H1 (cell line): ENCODE measurements around the gene FOXF2. TPM values are rescaled to one million over a fixed set of nuclear protein-coding genes. Genes with fewer than 3 reads are reported as not detected.

Experiments
- CTCF ChIA-PET: fragments of 300-600 bp; sonication (Branson Sonifier 250); formaldehyde crosslinking; loops from one replicate; lab custom pipeline; 2021; ENCODE audit not compliant: partially characterized antibody; lab: Charles Lee
- POLR2A ChIA-PET: fragments of 300-600 bp; sonication (Branson Sonifier 250); formaldehyde crosslinking; loops from one replicate; lab custom pipeline; 2021; ENCODE audit warnings: inconsistent platforms; ENCODE audit not compliant: partially characterized antibody; lab: Charles Lee
- DNase-seq, 2 experiments: peaks; one replicate each; pipeline versions ENCODE4 v3.0.0 to v3.0.0-alpha.2; 2010 to 2022; ENCODE audit warnings: low spot score in 2 of 2, low read depth in 1 of 2, mixed read lengths in 1 of 2
- FAIRE-seq: peaks from 2 replicates; lab custom pipeline; 2011; peaks lifted over from hg19 to GRCh38; lab: Jason Lieb, UNC
- H2AFZ ChIP-seq: 2 replicates; pipeline ENCODE4 v1.8.1; 2012; ENCODE audit warnings: low read length, inconsistent platforms
- H2AK5ac ChIP-seq: 2 replicates; pipeline ENCODE4 v1.6.1; 2013; ENCODE audit warnings: low read depth, low read length
- H2BK120ac ChIP-seq: replicated peaks from 2 replicates; pipeline ENCODE3; 2013; ENCODE audit warnings: low read depth, low read length, inconsistent platforms
- H2BK12ac ChIP-seq: 2 replicates; pipeline ENCODE4 v1.6.1; 2013; ENCODE audit warnings: low read depth, low read length
- H2BK15ac ChIP-seq: 2 replicates; pipeline ENCODE4 v1.6.1; 2013; ENCODE audit warnings: low read length
- H2BK20ac ChIP-seq: 2 replicates; pipeline ENCODE4 v1.6.1; 2013; ENCODE audit warnings: low read length
- H2BK5ac ChIP-seq: 2 replicates; pipeline ENCODE4 v1.6.1; 2013; ENCODE audit warnings: low read depth, low read length
- H3K14ac ChIP-seq: 2 replicates; pipeline ENCODE4 v1.6.1; 2013; ENCODE audit warnings: inconsistent platforms; ENCODE audit not compliant: insufficient read length
- H3K18ac ChIP-seq: 2 replicates; pipeline ENCODE4 v1.6.1; 2013; ENCODE audit warnings: low read length; ENCODE audit errors: extremely low read depth
- H3K23ac ChIP-seq: 2 replicates; pipeline ENCODE4 v1.6.1; 2013; ENCODE audit warnings: inconsistent platforms; ENCODE audit not compliant: insufficient read length
- H3K23me2 ChIP-seq: 2 replicates; pipeline ENCODE4 v1.6.1; 2013; ENCODE audit warnings: low read depth, low read length
- H3K27ac ChIP-seq: 2 replicates; pipeline ENCODE4 v1.6.1; 2011; ENCODE audit warnings: low read depth, low read length, inconsistent platforms
- H3K27me3 ChIP-seq, 4 experiments: replicated peaks in 1 of 4; 1 replicate in 1 of 4; 2 replicates in 3 of 4; pipeline versions ENCODE4 v1.6.1 to v1.8.1; 2011 to 2013; ENCODE audit warnings: low read length in 3 of 4, mild to moderate bottlenecking in 3 of 4, inconsistent platforms in 2 of 4, mixed read lengths in 2 of 4, moderate library complexity in 1 of 4; ENCODE audit not compliant: control insufficient read depth in 3 of 4, insufficient read depth in 3 of 4; ENCODE audit errors: extremely low read depth in 1 of 4
- H3K36me3 ChIP-seq, 4 experiments: 2 replicates each; pipeline versions ENCODE4 v1.6.1 to v1.8.1; 2011 to 2013; ENCODE audit warnings: mild to moderate bottlenecking in 4 of 4, low read length in 3 of 4, moderate library complexity in 2 of 4, control low read depth in 1 of 4, inconsistent platforms in 1 of 4; ENCODE audit not compliant: insufficient read depth in 4 of 4, control insufficient read depth in 2 of 4
- H3K4ac ChIP-seq: replicated peaks from 2 replicates; pipeline ENCODE3; 2013; ENCODE audit warnings: low read length, low read depth, mixed read lengths, inconsistent platforms; ENCODE audit not compliant: insufficient read length
- H3K4me1 ChIP-seq, 4 experiments: replicated peaks in 1 of 4; 1 replicate in 1 of 4; 2 replicates in 3 of 4; pipeline versions ENCODE4 v1.6.1 to v1.8.1; 2011 to 2013; ENCODE audit warnings: low read length in 3 of 4, inconsistent platforms in 2 of 4, mixed read lengths in 1 of 4; ENCODE audit not compliant: insufficient read depth in 4 of 4, control insufficient read depth in 3 of 4
- H3K4me2 ChIP-seq, 2 experiments: 2 replicates each; pipeline versions ENCODE4 v1.6.1 to v1.8.1; 2011 to 2013; ENCODE audit warnings: low read depth in 2 of 2, low read length in 2 of 2, control low read depth in 1 of 2, inconsistent platforms in 1 of 2, mild to moderate bottlenecking in 1 of 2; ENCODE audit not compliant: insufficient read depth in 1 of 2
- H3K4me3 ChIP-seq, 4 experiments: fragments of 200-600, 300-600 bp in 1 of 4; sonication (generic), shearing (Covaris generic), sonication (Bioruptor Twin) in 1 of 4; 2 replicates each; pipeline versions ENCODE4 v1.5.1 to v1.8.1; 2011 to 2016; ENCODE audit warnings: low read length in 4 of 4, low read depth in 3 of 4, control low read depth in 2 of 4, inconsistent platforms in 2 of 4, mild to moderate bottlenecking in 2 of 4, mixed read lengths in 1 of 4, moderate library complexity in 1 of 4; ENCODE audit not compliant: insufficient read depth in 2 of 4; ENCODE audit errors: extremely low read depth in 1 of 4
- H3K56ac ChIP-seq: replicated peaks from 2 replicates; pipeline ENCODE3; 2013; ENCODE audit warnings: low read depth, mild to moderate bottlenecking, mixed read lengths, low read length, inconsistent platforms; ENCODE audit not compliant: insufficient read length
- H3K79me1 ChIP-seq: 2 replicates; pipeline ENCODE4 v1.6.1; 2013; ENCODE audit warnings: low read depth, low read length, control low read depth
- H3K79me2 ChIP-seq, 2 experiments: 2 replicates each; pipeline versions ENCODE4 v1.6.1 to v1.8.1; 2012 to 2013; ENCODE audit warnings: low read length in 2 of 2, mild to moderate bottlenecking in 2 of 2, inconsistent platforms in 1 of 2; ENCODE audit not compliant: insufficient read depth in 2 of 2, control insufficient read depth in 1 of 2
- H3K9ac ChIP-seq, 4 experiments: replicated peaks in 1 of 4; 1 replicate in 1 of 4; 2 replicates in 3 of 4; pipeline versions ENCODE4 v1.6.1 to v1.8.1; 2011 to 2013; ENCODE audit warnings: low read depth in 3 of 4, low read length in 3 of 4, control low read depth in 2 of 4, mild to moderate bottlenecking in 2 of 4, moderate library complexity in 2 of 4, inconsistent platforms in 1 of 4; ENCODE audit errors: extremely low read depth in 1 of 4
- H3K9me3 ChIP-seq, 2 experiments: 2 replicates each; pipeline versions ENCODE4 v1.6.1 to v1.8.1; 2012 to 2013; ENCODE audit warnings: mild to moderate bottlenecking in 2 of 2, moderate library complexity in 2 of 2, control low read depth in 1 of 2, inconsistent platforms in 1 of 2, low read depth in 1 of 2, low read length in 1 of 2, mixed read lengths in 1 of 2; ENCODE audit not compliant: insufficient read depth in 2 of 2
- H4K20me1 ChIP-seq, 2 experiments: replicated peaks in 1 of 2; 2 replicates each; pipeline versions ENCODE3 to v1.8.1; 2011 to 2013; ENCODE audit warnings: inconsistent platforms in 2 of 2, low read length in 2 of 2, mild to moderate bottlenecking in 1 of 2; ENCODE audit not compliant: insufficient read depth in 2 of 2, control insufficient read depth in 1 of 2
- H4K5ac ChIP-seq: 2 replicates; pipeline ENCODE4 v1.6.1; 2013; ENCODE audit warnings: low read length, low read depth, mixed read lengths, inconsistent platforms; ENCODE audit not compliant: insufficient read length
- H4K8ac ChIP-seq: 2 replicates; pipeline ENCODE4 v1.8.0; 2013; ENCODE audit warnings: mild to moderate bottlenecking, moderate library complexity, low read length, inconsistent platforms; ENCODE audit not compliant: insufficient read depth; ENCODE audit errors: extremely low read depth
- H4K91ac ChIP-seq: replicated peaks from 2 replicates; pipeline ENCODE3; 2013; ENCODE audit warnings: low read length, mixed read lengths, inconsistent platforms; ENCODE audit not compliant: insufficient read length
- BACH1 ChIP-seq: IDR thresholded peaks from 2 replicates; pipeline ENCODE4 v1.6.1; 2012; ENCODE audit warnings: low read length, improper control_type of control experiment
- CBX8 ChIP-seq: fragments of 300-800, 300-1000 bp; sonication (generic); IDR thresholded peaks from 2 replicates; pipeline ENCODE4 v1.7.1; 2016; ENCODE audit warnings: low read depth, low read length, borderline replicate concordance
- CHD1 ChIP-seq: IDR thresholded peaks from 2 replicates; pipeline ENCODE4 v1.6.1; 2012; ENCODE audit warnings: low read depth, low read length, improper control_type of control experiment
- GABPA ChIP-seq: IDR thresholded peaks from 2 replicates; pipeline ENCODE4 v1.6.1; 2011; ENCODE audit warnings: mild to moderate bottlenecking, low read length, moderate library complexity, borderline replicate concordance; ENCODE audit not compliant: insufficient read depth
- JUN ChIP-seq: IDR thresholded peaks from 2 replicates; pipeline ENCODE4 v1.6.1; 2011; ENCODE audit warnings: low read depth, mild to moderate bottlenecking, improper control_type of control experiment, low read length
- JUND ChIP-seq: IDR thresholded peaks from 2 replicates; pipeline ENCODE4 v1.6.1; 2011; ENCODE audit warnings: mild to moderate bottlenecking, improper control_type of control experiment, low read length
- MAFK ChIP-seq: IDR thresholded peaks from 2 replicates; pipeline ENCODE4 v1.6.1; 2012; ENCODE audit warnings: low read depth, mild to moderate bottlenecking, improper control_type of control experiment, low read length
- NANOG ChIP-seq: IDR thresholded peaks from 2 replicates; pipeline ENCODE4 v1.6.1; 2011; ENCODE audit warnings: low read length, low read depth, mild to moderate bottlenecking, inconsistent platforms; ENCODE audit not compliant: insufficient read depth, poor library complexity, severe bottlenecking
- RBBP5 ChIP-seq: IDR thresholded peaks from 2 replicates; pipeline ENCODE4 v1.7.1; 2012; ENCODE audit warnings: low read depth, mild to moderate bottlenecking, inconsistent platforms, low read length, moderate library complexity, borderline replicate concordance
- RNF2 ChIP-seq: fragments of 200-900, 300-1000 bp; sonication (generic); IDR thresholded peaks from 2 replicates; pipeline ENCODE4 v1.7.1; 2016; ENCODE audit warnings: borderline replicate concordance, low read depth, mild to moderate bottlenecking, antibody characterized with exemption, low read length; ENCODE audit not compliant: poor library complexity, severe bottlenecking; ENCODE audit errors: missing control alignments
- SIRT6 ChIP-seq: IDR thresholded peaks from one replicate; pipeline ENCODE4 v1.7.1; 2012; ENCODE audit warnings: low read length, inconsistent platforms
- SIX5 ChIP-seq: IDR thresholded peaks from 2 replicates; pipeline ENCODE4 v1.6.1; 2011; ENCODE audit warnings: mild to moderate bottlenecking, low read depth, low read length
- SP2 ChIP-seq: IDR thresholded peaks from 2 replicates; pipeline ENCODE4 v1.6.1; 2012; ENCODE audit warnings: mild to moderate bottlenecking, low read length, inconsistent platforms
- TAF7 ChIP-seq: optimal IDR thresholded peaks from 2 replicates; pipeline ENCODE3; 2011; ENCODE audit warnings: low read depth, mild to moderate bottlenecking, inconsistent platforms, low read length, moderate library complexity, borderline replicate concordance
- ZNF274 ChIP-seq: IDR thresholded peaks from 2 replicates; pipeline ENCODE4 v1.7.0; 2012; ENCODE audit warnings: low read length, borderline replicate concordance; ENCODE audit errors: extremely low read depth
- polyA plus RNA-seq, 7 experiments: library from polyadenylated mRNA; depleted of rRNA in 3 of 7; stranded (reverse) in 5 of 7; unstranded in 2 of 7; fragments of >200 nt in 5 of 7; fragments of 200-250 nt in 2 of 7; gene quantifications; 1 replicate in 5 of 7; 2 replicates in 1 of 7; 4 replicates in 1 of 7; pipeline versions ENCODE4 v1.2.1 to v1.2.3, GENCODE V29; 2011 to 2013; ENCODE audit warnings: missing spikeins in 2 of 7, mixed read lengths in 2 of 7
- total RNA-seq: library from RNA; stranded (reverse); fragmentation: NEBNext Ultra II Directional; extraction: Animal tissue kit (Norgen Biotek cat#: 25700); gene quantifications from 2 replicates; pipeline ENCODE4 v1.2.1, GENCODE V29; 2021

Gene FOXF2
- total and polyA plus RNA-seq, 2 of the 8 experiments (the other 6 are each of a cell fraction or from before 2014, with no cell fraction given) = 0.05 TPM; not detected in 1

- H3K4me1 ChIP-seq = peaks cover 3 to 7% (median 4%) of the 10 kb centered on the region in 4 experiments; a peak in 6 of 7 replicates
- H3K27ac ChIP-seq = no peak overlapping the region
- ChIA-PET CTCF (interaction anchor here (0.6 to 1.6 kb wide), 6 partner anchors 10 to 544 kb away, joined by 3 to 7 read pairs (median 4); no protein-coding TSS in a partner anchor), POLR2A (interaction anchor here (0.6 kb wide), 1 partner anchor 28 kb away, joined by 3 read pairs; no protein-coding TSS in a partner anchor)
- no peak overlapping the region for H2BK120ac ChIP-seq
- no peak overlapping the region for H3K56ac ChIP-seq
- DNase-seq (no peak), FAIRE-seq (no peak)
- H3K18ac ChIP-seq = no peak overlapping the region
- H2AK5ac ChIP-seq = no peak overlapping the region
- H3K14ac ChIP-seq = no peak overlapping the region
- no peaks in the 10 kb centered on the region for H3K36me3 ChIP-seq
- 0 out of 7 replicates have a peak, but pooled peaks cover 0 to 2% (median 0%) of the 10 kb centered on the region in 4 experiments for H3K27me3 ChIP-seq
- H3K23ac ChIP-seq = no peak overlapping the region
- H2AFZ ChIP-seq = no peak overlapping the region
- H3K4ac ChIP-seq = no peak overlapping the region
- no peaks in the 10 kb centered on the region for H4K20me1 ChIP-seq
- no peak overlapping the region for H4K91ac ChIP-seq
- peaks cover 1 to 3% of the 10 kb centered on the region in 2 experiments; a peak in 2 of 4 replicates for H3K9me3 ChIP-seq
- no peaks in the 10 kb centered on the region for H3K79me2 ChIP-seq
- H4K8ac ChIP-seq = no peak overlapping the region
- H2BK20ac ChIP-seq = no peak overlapping the region
- no peak overlapping the region for H3K4me2 ChIP-seq
- H3K9ac ChIP-seq = no peak overlapping the region
- no peaks in the 10 kb centered on the region for H3K23me2 ChIP-seq
- no peak overlapping the region for H2BK12ac ChIP-seq
- H4K5ac ChIP-seq = no peak overlapping the region
- no peak overlapping the region for H3K4me3 ChIP-seq
- no peak overlapping the region for H2BK5ac ChIP-seq
- H3K79me1 ChIP-seq = no peaks in the 10 kb centered on the region
- no peak overlapping the region for H2BK15ac ChIP-seq
- TF ChIP-seq JUND (no peak), ZNF274 (no peak), SP2 (no peak), TAF7 (no peak), CBX8 (no peak), GABPA (no peak), RBBP5 (no peak), MAFK (no peak), NANOG (no peak), SIRT6 (no peak), CHD1 (no peak), BACH1 (no peak), SIX5 (no peak), JUN (no peak), RNF2 (no peak)
Measured at GRCh38 chr6:1346101-1346500, 43.3 kb upstream of the FOXF2 start.
